Measurements from ENCODE around the gene TMED6.
"Not testable (repeated sequence)": the region's sequence is repeated elsewhere in the genome, so short reads cannot be mapped to it uniquely, and the experiment has no call there.

TMED6 gene

GRCh38 chr16:69364088-69364487 lies 12.5 kb upstream of the TMED6 start:
- H3K4me3 ChIP-seq, result no peak overlapping the region
- DNase-seq (ENCODE audit: low spot score), result no peak
- TF ChIP-seq CTCF (IDR thresholded peaks at IDR 0.05), result no peak
- H3K27ac ChIP-seq, result no peak overlapping the region

- TF ChIP-seq CTCF (IDR thresholded peaks at IDR 0.05), result no peak
- DNase-seq (ENCODE audit: low spot score), result no peak
- Histone ChIP-seq H3K4me3 (no peak overlapping the region), H3K27ac (no peak overlapping the region)
These were observed 11.7 kb upstream of the TMED6 start for GRCh38 chr16:69363281-69363717.

- not testable (repeated sequence) for H3K4me3 ChIP-seq; DNase-seq (ENCODE audit: low spot score); H3K27ac ChIP-seq
These were observed 8.5 kb upstream of the TMED6 start for GRCh38 chr16:69360070-69360469.

GRCh38 chr16:69350536-69351133 lies 951 bp downstream of the TMED6 start:
- no peak overlapping the region for H3K27ac ChIP-seq
- no peak for DNase-seq (ENCODE audit: low spot score)
- no peak overlapping the region for H3K4me3 ChIP-seq
- no peak for TF ChIP-seq CTCF (IDR thresholded peaks at IDR 0.05)

- H3K27ac ChIP-seq, result no peak overlapping the region
- no peak overlapping the region for H3K4me3 ChIP-seq
- DNase-seq (ENCODE audit: low spot score), result no peak
- TF ChIP-seq CTCF (IDR thresholded peaks at IDR 0.05), result no peak
These were observed 2.0 kb downstream of the TMED6 start for GRCh38 chr16:69349536-69349935.

GRCh38 chr16:69348222-69348621 lies 3.4 kb downstream of the TMED6 start:
- no peak overlapping the region for H3K4me3 ChIP-seq
- TF ChIP-seq CTCF (IDR thresholded peaks at IDR 0.05), result no peak
- H3K27ac ChIP-seq, result no peak overlapping the region
- DNase-seq (ENCODE audit: low spot score), result no peak

GRCh38 chr16:69346683-69347082 lies 4.9 kb downstream of the TMED6 start:
- Histone ChIP-seq H3K4me3 (no peak overlapping the region), H3K27ac (no peak overlapping the region)
- TF ChIP-seq CTCF (IDR thresholded peaks at IDR 0.05), result no peak
- DNase-seq (ENCODE audit: low spot score), result no peak

GRCh38 chr16:69345923-69346322 lies 5.7 kb downstream of the TMED6 start:
- no peak overlapping the region for H3K27ac ChIP-seq
- H3K4me3 ChIP-seq, result no peak overlapping the region
- no peak for TF ChIP-seq CTCF (IDR thresholded peaks at IDR 0.05)
- DNase-seq (ENCODE audit: low spot score), result no peak
